Right renal pelvis (tissue), 4 donors: ENCODE data around the gene TAPBPL. TPM values are rescaled to one million over a fixed set of nuclear protein-coding genes. Genes with fewer than 3 reads are reported as not detected.
A peak's percentile ranks its signal among the peaks of the same experiment; 100 is the strongest.
"Not testable (repeated sequence)": the region's sequence is repeated elsewhere in the genome, so short reads cannot be mapped to it uniquely, and the experiment has no call there.

ENCODE experiments used
- DNase-seq, 4 donors: peaks; one replicate each; pipeline ENCODE4 v3.0.0-alpha.2; 2013; ENCODE audit warnings: low read depth in 4 of 4, low spot score in 3 of 4, missing footprints in 1 of 4
- polyA plus RNA-seq, 4 donors: library from polyadenylated mRNA; unstranded; fragments of 120-200 nt; gene quantifications; one replicate each; pipeline ENCODE4 v1.2.1, GENCODE V29; 2013; ENCODE audit not compliant: insufficient read length in 4 of 4

The TAPBPL gene
- polyA plus RNA-seq, 4 donors, result 16.1 to 19.8 (median 18.7) TPM

DNA sequence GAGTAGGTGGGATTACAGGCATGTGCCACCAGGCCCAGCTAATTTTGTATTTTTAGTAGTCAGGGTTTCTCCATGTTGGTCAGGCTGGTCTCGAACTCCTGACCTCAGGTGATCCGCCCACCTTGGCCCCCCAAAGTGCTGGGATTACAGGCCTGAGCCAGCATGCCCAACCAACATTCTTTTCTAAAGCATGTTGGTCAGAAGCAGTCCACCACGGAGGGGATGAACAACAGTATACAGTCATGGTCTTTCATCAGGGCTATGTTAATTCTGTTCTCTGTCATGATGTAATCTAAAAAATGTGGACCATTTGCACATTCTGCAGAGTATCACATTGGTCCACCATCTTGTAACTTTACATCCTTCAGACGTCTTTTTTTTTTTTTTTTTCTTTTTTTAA, 37.6 kb downstream of the TAPBPL start:
- no peak for DNase-seq

DNA sequence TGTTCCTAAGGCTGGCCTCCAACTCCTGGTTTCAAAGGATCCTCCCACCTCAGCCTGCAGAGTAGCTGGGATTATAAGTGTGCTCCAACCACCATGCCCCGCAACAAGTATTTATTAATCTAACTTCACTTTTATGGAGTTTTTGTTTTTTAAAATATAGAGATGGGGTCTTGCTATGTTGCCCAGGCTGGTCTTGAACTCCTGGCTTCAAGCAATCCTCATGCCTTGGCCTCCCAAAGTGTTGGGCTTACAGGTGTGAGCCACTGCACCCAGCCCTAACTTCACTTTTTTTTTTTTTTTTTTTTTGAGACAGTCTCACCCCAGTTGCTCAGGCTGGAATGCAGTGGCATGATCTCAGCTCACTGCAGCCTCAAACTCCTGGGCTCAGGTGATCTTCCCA, 38.8 kb downstream of the TAPBPL start:
- DNase-seq, result not testable (repeated sequence)

DNA sequence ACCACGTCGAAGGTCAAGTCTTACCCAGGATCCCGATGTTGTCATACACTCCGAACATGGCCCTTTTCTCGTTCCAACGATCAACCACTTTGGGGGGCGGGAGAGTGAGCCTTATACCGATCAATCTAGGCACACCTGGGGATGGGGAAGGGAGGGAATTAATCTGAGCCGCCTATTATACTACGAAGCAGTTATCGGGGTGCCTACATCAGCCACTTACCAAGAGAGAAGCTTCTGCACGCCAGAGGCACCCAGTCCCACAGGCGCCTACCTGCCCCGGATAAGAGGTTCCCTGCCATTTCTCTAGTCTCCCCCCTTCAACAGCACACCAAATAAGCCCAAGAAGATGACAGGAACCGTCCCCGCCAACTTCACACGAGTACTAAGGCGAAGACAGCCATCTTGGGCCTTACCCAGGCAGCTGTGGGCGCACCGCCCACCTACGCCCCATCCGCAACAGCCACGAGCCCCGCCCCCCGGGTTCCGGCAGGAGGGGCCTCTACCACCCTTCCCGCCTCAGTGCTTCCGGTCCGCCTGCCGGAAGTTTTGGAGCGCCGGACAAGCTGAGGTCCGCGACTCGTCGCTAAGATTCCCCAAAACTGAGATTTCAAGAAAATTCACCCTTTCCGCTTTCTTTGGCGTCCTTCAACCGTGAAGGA, 41.1 kb downstream of the TAPBPL start, which contains the start of gene MRPL51:
TSS of gene MRPL51 (minus strand) at position 425 of the 659 bp plus-strand sequence. CDS start at position 299, 126 bp downstream.
- peak; percentile 86 to 95 (median 90) for DNase-seq

DNA sequence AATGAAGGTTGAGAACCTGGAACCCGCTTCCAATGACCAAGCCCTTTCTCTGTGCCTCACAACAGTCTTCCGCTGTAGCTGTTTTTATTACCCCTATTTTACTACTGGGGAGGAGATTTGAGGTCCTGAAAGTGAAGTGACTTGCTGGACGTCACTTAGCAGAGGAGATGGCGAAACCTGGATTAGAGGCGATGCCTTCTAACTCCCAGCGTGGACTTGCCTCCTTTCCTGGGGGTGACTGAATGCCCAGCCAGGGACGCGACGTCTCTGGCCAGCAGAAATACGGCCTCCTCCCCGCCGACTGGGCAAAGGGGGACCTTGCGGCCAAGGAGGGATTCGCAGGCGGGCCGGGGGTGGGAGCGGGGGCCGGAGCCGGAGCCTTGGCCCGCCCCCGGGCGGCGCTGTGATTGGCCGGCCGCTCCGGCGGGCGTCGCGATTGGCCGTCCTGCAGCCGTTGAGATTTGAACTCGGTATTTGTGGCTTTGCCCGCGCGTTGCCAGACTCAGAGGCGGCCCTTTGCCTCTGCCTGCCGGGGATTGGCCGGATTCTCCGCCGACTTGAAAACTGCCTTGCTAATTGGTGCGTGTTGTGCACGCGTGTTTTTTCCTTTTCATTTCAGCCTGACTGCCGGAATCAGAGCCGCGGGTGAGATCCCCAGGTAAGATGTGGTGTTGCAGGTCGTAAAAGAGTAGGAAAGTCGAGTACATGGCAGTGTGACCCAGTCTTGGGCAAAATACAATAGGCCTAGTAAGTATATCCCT, 41.8 kb downstream of the TAPBPL start, which contains the start of gene NCAPD2:
TSS of gene NCAPD2 (plus strand) at position 606 of the 761 bp plus-strand sequence. CDS start 997 bp downstream, outside the sequence.
- DNase-seq, result peak; percentile 81 to 92 (median 88)

DNA sequence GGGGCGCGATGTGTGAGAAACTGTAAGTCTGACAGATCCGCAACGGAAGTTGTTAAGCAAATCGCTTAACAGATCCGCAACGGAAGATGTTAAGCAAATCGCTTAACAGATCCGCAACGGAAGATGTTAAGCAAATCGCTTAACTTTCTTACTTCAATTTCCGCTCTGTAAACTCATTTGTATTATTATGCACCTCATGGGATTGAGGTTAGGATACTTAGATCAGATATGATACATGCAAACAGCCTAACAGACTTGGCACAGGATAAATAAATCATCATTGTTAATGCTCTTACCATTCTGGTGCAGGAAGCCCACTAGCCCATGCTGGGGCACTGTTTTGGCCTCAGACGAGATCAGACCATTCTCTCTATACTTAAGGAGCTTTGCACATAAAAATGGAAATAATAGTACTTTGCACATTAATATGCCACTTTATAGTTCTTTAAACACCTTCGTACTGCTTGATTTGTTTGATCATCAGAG, 42.5 kb downstream of the TAPBPL start:
- DNase-seq, result peak in 1 of 4 donors; percentile 3

DNA sequence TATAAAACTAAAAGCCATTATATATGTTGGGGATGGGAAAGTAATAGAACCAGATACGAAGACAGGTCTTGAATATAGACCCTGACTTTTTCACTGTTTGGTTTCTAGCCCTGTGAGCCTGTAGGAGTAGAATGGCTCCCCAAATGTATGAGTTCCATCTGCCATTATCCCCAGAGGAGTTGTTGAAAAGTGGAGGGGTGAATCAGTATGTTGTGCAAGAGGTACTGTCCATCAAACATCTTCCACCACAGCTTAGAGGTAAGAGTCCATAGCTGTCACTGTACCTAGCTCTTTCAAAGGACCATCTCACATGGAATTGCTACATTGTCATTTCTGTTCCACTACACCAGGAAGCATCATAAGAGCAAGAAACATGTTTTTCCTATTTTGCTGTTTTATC, 43.1 kb downstream of the TAPBPL start:
- no peak for DNase-seq

DNA sequence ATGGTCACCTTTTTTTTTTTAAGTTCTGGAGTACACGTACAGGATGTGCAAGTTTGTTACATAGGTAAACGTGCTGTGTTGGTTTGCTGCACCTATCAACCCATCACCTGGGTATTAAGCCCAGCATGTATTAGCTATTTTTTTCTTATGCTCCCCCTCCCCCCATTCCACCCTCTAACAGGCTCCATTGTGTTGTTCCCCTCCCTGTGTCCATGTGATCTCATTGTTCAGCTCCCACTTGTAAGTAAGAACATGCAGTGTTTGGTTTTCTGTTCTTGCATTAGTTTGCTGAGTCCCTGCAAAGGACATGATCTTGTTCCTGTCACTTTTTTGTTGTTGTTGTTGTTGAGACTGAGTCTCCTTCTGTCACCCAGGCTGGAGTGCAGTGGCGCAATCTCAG, 45.4 kb downstream of the TAPBPL start:
- DNase-seq, result not testable (repeated sequence)

DNA sequence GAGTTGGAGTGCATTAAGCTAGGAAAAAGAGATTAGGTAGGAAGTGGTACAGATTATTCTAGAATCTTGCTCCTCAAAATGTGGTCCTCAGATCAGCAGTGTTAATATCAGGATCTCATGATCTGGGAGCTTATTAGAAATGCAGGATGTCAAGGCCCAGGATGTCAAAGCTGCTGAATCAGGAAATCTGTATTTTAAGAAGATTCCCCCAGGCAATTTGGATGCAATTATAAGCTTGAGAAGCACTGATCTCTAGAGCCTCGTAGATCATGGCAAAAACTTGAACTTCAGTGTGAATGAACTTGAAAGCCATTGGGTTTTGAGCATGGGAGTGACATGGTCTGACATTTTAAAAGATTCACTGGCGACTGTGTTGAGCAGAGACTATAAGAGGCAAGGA, 48.6 kb downstream of the TAPBPL start:
- DNase-seq, result no peak

DNA sequence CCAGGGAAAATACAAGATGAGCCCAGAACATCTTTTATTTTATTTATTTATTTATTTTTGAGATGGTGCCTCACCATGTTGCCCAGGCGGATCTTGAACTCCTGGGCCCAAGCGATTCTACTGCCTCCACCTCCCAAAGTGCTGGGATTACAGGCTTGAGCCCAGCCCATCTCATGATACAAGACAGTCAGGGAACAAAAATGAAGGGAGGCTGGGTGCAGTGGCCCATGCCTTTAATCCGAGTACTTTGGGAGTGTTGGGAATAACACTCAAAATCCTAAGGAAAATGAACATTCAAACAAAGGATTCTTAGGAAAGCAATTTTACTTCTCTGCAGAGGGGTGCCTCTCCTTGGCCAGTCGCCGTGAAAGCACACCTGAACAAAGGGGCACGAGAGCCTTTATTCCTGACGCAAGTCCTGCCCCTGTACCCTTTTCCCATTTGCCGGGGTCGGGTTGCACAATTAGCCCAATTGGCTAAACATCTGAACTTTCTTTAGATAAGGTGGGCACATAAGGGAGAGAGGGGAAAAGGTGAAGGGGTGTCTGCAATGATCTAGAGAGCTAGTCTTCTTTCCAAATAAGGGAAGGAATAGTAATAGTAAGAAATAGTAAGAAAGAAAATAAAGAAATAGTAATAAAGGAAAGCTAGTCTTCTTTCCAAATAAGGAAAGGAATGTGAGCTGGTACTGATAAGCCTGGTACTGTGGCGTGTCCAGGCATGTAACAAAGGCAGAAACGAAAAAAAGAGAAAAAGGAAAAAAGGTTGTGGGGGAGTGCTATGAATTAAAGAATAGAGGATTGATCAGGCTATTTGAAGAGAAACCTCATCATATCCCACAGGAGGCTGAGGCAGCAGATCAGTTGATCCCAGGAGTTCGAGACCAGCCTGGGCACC, 55.5 kb downstream of the TAPBPL start:
- DNase-seq, result no peak

DNA sequence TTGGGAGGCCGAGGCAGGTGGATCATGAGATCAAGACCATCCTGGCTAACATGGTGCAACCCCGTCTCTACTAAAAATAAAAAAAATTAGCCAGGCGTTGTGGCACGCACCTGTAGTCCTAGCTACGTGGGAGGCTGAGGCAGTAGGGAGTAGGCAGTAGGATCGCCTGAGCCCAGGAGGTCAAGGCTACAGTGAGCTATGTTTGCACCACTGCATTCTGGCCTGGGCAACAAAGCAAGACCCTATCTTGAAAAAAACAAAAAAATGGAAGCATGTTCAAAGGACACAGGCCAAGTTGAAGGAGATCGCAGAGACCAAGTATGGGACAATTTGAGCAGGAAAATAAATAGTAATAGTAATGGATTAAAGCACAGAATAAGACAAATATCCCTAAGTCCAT, 56.2 kb downstream of the TAPBPL start:
- no peak for DNase-seq

Other genes starting within 250 kb of the TAPBPL start
- 1 to 10 TPM; 2.3 to 6.2 (median 4.0) TPM for gene PLEKHG6, start 141.4 kb upstream of the TAPBPL start, polyA plus RNA-seq
- 100 to 1,000 TPM; 103 to 118 (median 108) TPM for gene TNFRSF1A, start 110.0 kb upstream of the TAPBPL start, polyA plus RNA-seq
- 10 to 100 TPM; 67.9 to 79.4 (median 70.4) TPM for gene SCNN1A, start 76.5 kb upstream of the TAPBPL start, polyA plus RNA-seq
- gene LTBR, start 67.9 kb upstream of the TAPBPL start, polyA plus RNA-seq, result 10 to 100 TPM; 60.4 to 64.9 (median 61.6) TPM
- gene CD27, start 7.1 kb upstream of the TAPBPL start, polyA plus RNA-seq, result 1 to 10 TPM in 2 of 4 donors, under 1 TPM in 2; 0.62 to 1.3 (median 1.00) TPM
- gene VAMP1, start 18.6 kb downstream of the TAPBPL start, polyA plus RNA-seq, result 10 to 100 TPM in 2 of 4 donors, 1 to 10 TPM in 2; 8.0 to 11.6 (median 10.1) TPM
- 100 to 1,000 TPM; 179 to 191 (median 185) TPM for gene MRPL51, start 41.2 kb downstream of the TAPBPL start, polyA plus RNA-seq
- gene NCAPD2, start 42.1 kb downstream of the TAPBPL start, polyA plus RNA-seq, result 10 to 100 TPM; 57.5 to 62.5 (median 59.9) TPM
- gene GAPDH, start 82.5 kb downstream of the TAPBPL start, polyA plus RNA-seq, result 1,000 to 10,000 TPM; 1,811 to 2,323 (median 1,879) TPM
- 10 to 100 TPM; 12.1 to 16.5 (median 14.0) TPM for gene IFFO1, start 104.0 kb downstream of the TAPBPL start, polyA plus RNA-seq
- 10 to 100 TPM; 22.8 to 26.9 (median 23.9) TPM for gene NOP2, start 116.2 kb downstream of the TAPBPL start, polyA plus RNA-seq
- gene CHD4, start 155.3 kb downstream of the TAPBPL start, polyA plus RNA-seq, result 100 to 1,000 TPM; 267 to 304 (median 280) TPM
- 1 to 10 TPM; 1.0 to 1.8 (median 1.4) TPM for gene LPAR5, start 183.9 kb downstream of the TAPBPL start, polyA plus RNA-seq
- gene ACRBP, start 195.4 kb downstream of the TAPBPL start, polyA plus RNA-seq, result 1 to 10 TPM; 4.2 to 6.9 (median 5.6) TPM
- 100 to 1,000 TPM; 117 to 136 (median 120) TPM for gene ING4, start 211.1 kb downstream of the TAPBPL start, polyA plus RNA-seq
- 10 to 100 TPM; 75.9 to 87.8 (median 84.9) TPM for gene ZNF384, start 237.3 kb downstream of the TAPBPL start, polyA plus RNA-seq
- gene PIANP, start 248.8 kb downstream of the TAPBPL start, polyA plus RNA-seq, result 10 to 100 TPM; 11.2 to 16.7 (median 11.3) TPM